Thoracic aorta (tissue), 2 donors: Measurements from ENCODE around the gene SDK2. TPM values are rescaled to one million over a fixed set of nuclear protein-coding genes. Genes with fewer than 3 reads are reported as not detected.
A peak's percentile ranks its signal among the peaks of the same experiment; 100 is the strongest.

Experiments used
- ATAC-seq: fragments of 150-250 bp; one replicate; pipeline ENCODE4 v1.8.0; 2017; ENCODE audit warnings: low read depth; ENCODE audit not compliant: insufficient number of reproducible peaks, low FRiP score
- DNase-seq: peaks from one replicate; pipeline ENCODE4 v3.0.0-alpha.2; 2020; ENCODE audit warnings: low spot score
- H3K27ac ChIP-seq, 2 donors: fragments of 200-600 bp; sonication (generic); 1 replicate in 1 of 2; 2 replicates in 1 of 2; pipeline ENCODE4 v1.5.1; 2016; ENCODE audit warnings: mild to moderate bottlenecking in 2 of 2, moderate library complexity in 2 of 2
- H3K27me3 ChIP-seq: fragments of 200-600 bp; sonication (generic); replicated peaks from 2 replicates; pipeline ENCODE4 v1.6.0; 2016; ENCODE audit warnings: mild to moderate bottlenecking; ENCODE audit not compliant: insufficient read depth
- H3K36me3 ChIP-seq: fragments of 200-600 bp; sonication (generic); one replicate; pipeline ENCODE4 v1.5.1; 2016
- H3K4me1 ChIP-seq, 2 donors: fragments of 200-600 bp; sonication (generic); 1 replicate in 1 of 2; 2 replicates in 1 of 2; pipeline versions ENCODE4 v1.5.1 to v1.6.0; 2016; ENCODE audit warnings: low read depth in 2 of 2, mild to moderate bottlenecking in 1 of 2; ENCODE audit not compliant: control insufficient read depth in 1 of 2
- H3K4me3 ChIP-seq: fragments of 200-600 bp; sonication (generic); 2 replicates; pipeline ENCODE4 v1.5.1; 2016; ENCODE audit warnings: mild to moderate bottlenecking
- H3K9me3 ChIP-seq: fragments of 200-600 bp; sonication (generic); 2 replicates; pipeline ENCODE4 v1.5.1; 2016
- total RNA-seq, 2 donors: library from RNA; depleted of rRNA; stranded (reverse); fragments of >200 nt; gene quantifications; one replicate each; pipeline versions ENCODE4 v1.1.0 to v1.2.3, GENCODE V29; 2016
- TF ChIP-seq, protein P1 (sequence below): fragments of 200-600 bp; sonication (generic); IDR thresholded peaks from one replicate; pipeline ENCODE4 v1.5.1; 2019; ENCODE audit warnings: antibody characterized with exemption

SDK2 gene
- total RNA-seq, 2 donors from 2014 or later = 6.0 to 8.9 TPM

- ATAC-seq (no peak), DNase-seq (no peak)
- H3K27me3 ChIP-seq = no peaks in the 10 kb centered on the region
- H3K9me3 ChIP-seq = no peaks in the 10 kb centered on the region
- no peaks in the 10 kb centered on the region for H3K36me3 ChIP-seq
- TF ChIP-seq, protein P1, sequence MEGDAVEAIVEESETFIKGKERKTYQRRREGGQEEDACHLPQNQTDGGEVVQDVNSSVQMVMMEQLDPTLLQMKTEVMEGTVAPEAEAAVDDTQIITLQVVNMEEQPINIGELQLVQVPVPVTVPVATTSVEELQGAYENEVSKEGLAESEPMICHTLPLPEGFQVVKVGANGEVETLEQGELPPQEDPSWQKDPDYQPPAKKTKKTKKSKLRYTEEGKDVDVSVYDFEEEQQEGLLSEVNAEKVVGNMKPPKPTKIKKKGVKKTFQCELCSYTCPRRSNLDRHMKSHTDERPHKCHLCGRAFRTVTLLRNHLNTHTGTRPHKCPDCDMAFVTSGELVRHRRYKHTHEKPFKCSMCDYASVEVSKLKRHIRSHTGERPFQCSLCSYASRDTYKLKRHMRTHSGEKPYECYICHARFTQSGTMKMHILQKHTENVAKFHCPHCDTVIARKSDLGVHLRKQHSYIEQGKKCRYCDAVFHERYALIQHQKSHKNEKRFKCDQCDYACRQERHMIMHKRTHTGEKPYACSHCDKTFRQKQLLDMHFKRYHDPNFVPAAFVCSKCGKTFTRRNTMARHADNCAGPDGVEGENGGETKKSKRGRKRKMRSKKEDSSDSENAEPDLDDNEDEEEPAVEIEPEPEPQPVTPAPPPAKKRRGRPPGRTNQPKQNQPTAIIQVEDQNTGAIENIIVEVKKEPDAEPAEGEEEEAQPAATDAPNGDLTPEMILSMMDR = no peak
- no peak overlapping the region for H3K4me3 ChIP-seq
- no peaks in the 10 kb centered on the region for H3K4me1 ChIP-seq
- no peak overlapping the region for H3K27ac ChIP-seq
Measured at GRCh38 chr17:73431401-73432205, 212.6 kb downstream of the SDK2 start.

DNA sequence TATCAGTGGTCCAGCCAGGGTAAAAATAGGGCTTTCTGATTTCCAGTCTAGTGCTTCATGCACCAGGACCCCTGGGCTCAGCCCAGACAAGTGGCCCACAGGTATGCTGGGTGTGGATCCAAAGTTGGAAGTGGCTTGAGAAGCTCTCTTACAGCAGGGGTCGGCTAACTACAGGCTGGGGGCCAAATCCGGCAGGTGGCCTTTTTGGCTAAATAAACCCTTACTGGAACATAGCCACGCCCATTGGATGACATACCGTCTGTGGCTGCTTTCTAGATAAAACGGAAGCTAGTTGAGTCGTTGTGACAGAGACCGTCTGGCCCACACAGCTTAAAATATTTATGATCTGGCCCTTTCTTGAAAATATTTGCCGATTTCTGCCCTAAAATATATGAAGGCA, 213.4 kb downstream of the SDK2 start:
- Histone ChIP-seq H3K27ac (no peak overlapping the region), H3K9me3 (no peaks in the 10 kb centered on the region), H3K4me3 (no peak overlapping the region), H3K4me1 (no peaks in the 10 kb centered on the region), H3K27me3 (no peaks in the 10 kb centered on the region), H3K36me3 (no peaks in the 10 kb centered on the region)
- ATAC-seq (no peak), DNase-seq (no peak)
- TF ChIP-seq, protein P1 = no peak

DNA sequence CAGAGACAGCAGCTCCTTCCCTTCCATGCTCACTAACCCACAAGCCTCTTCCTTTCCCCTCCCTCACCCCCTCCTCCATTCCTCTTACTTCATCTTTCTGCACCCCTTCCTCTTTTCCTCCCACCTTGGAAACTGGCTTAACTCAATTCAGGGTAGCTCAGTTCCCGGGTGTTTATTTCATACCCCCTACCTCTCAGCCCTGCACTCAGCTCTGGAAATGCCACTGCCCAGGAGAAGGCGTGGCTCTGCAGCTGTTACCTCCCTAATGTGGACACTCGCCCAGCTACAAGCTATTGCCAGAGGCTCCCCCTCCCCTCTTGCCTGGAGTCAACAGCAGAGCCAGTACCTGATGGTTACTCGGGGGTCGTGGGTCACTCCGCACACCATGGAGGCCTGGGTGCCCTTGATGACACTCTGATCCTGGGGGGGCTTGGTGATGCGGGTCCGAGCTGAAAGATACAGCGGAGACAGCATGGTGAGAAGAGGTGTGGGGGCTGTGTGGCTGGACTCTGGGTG, 214.0 kb downstream of the SDK2 start:
- no peaks in the 10 kb centered on the region for H3K9me3 ChIP-seq
- DNase-seq = no peak

GRCh38 chr17:73429440-73430164, 214.6 kb downstream of the SDK2 start:
- Histone ChIP-seq H3K4me3 (no peak overlapping the region), H3K27ac (no peak overlapping the region), H3K4me1 (no peaks in the 10 kb centered on the region), H3K36me3 (no peaks in the 10 kb centered on the region), H3K9me3 (no peaks in the 10 kb centered on the region), H3K27me3 (no peaks in the 10 kb centered on the region)
- DNase-seq (peak; percentile 60), ATAC-seq (peak; percentile 45)
- TF ChIP-seq, protein P1 = peak; percentile 95

More for the DNA sequence above, 214.0 kb downstream of the SDK2 start:
- no peaks in the 10 kb centered on the region for H3K36me3 ChIP-seq
- no peaks in the 10 kb centered on the region for H3K27me3 ChIP-seq
- no peak overlapping the region for H3K4me3 ChIP-seq
- no peak overlapping the region for H3K27ac ChIP-seq
- TF ChIP-seq, protein P1 = no peak
- H3K4me1 ChIP-seq = no peaks in the 10 kb centered on the region
- no peak for ATAC-seq

GRCh38 chr17:73427198-73427597, 217.0 kb downstream of the SDK2 start:
- Histone ChIP-seq H3K27me3 (no peaks in the 10 kb centered on the region), H3K4me1 (no peaks in the 10 kb centered on the region), H3K4me3 (no peak overlapping the region), H3K36me3 (no peaks in the 10 kb centered on the region), H3K9me3 (no peaks in the 10 kb centered on the region), H3K27ac (no peak overlapping the region)
- TF ChIP-seq, protein P1 = no peak
- ATAC-seq (no peak), DNase-seq (no peak)
